Natural killer cell (primary cell): ENCODE data around the gene PKMYT1. TPM values are rescaled to one million over a fixed set of nuclear protein-coding genes. Genes with fewer than 3 reads are reported as not detected.

Source experiments
- ATAC-seq, 3 donors: fragments of 150-1000 bp in 2 of 3; fragments of 200-7000 bp in 1 of 3; cut with Tn5 transposase; 1 replicate in 1 of 3; 2 replicates in 2 of 3; pipeline ENCODE4 v1.10.0; 2021; ENCODE audit warnings: mild to moderate bottlenecking in 2 of 3, moderate library complexity in 2 of 3
- DNase-seq, 2 donors: peaks; one replicate each; pipeline versions ENCODE4 v3.0.0 to v3.0.0-alpha.2; 2013 to 2021; ENCODE audit warnings: mixed read lengths in 1 of 2
- H3K27ac ChIP-seq: one replicate; pipeline ENCODE4 v1.5.1; 2013; ENCODE audit warnings: mild to moderate bottlenecking, low read length
- H3K27me3 ChIP-seq: one replicate; pipeline ENCODE4 v1.6.1; 2013; ENCODE audit warnings: low read length; ENCODE audit not compliant: control insufficient read depth, insufficient read depth
- H3K36me3 ChIP-seq: one replicate; pipeline ENCODE4 v1.6.1; 2013; ENCODE audit warnings: low read length; ENCODE audit not compliant: control insufficient read depth, insufficient read depth
- H3K4me1 ChIP-seq: one replicate; pipeline ENCODE4 v1.6.1; 2013; ENCODE audit warnings: low read length; ENCODE audit not compliant: control insufficient read depth, insufficient read depth
- H3K4me3 ChIP-seq: one replicate; pipeline ENCODE4 v1.5.1; 2013; ENCODE audit warnings: low read length
- H3K9me3 ChIP-seq: one replicate; pipeline ENCODE4 v1.6.1; 2013; ENCODE audit warnings: low read length; ENCODE audit not compliant: control insufficient read depth, insufficient read depth
- H3K27ac Mint-ChIP-seq, 2 donors: one replicate each; pipeline ENCODE4 v1.8.0; 2022; ENCODE audit warnings: mild to moderate bottlenecking in 2 of 2, mixed read lengths in 2 of 2, moderate library complexity in 1 of 2
- H3K27me3 Mint-ChIP-seq, 2 donors: one replicate each; pipeline ENCODE4 v1.8.0; 2022; ENCODE audit warnings: low read depth in 2 of 2, mixed read lengths in 2 of 2
- H3K36me3 Mint-ChIP-seq: one replicate; pipeline ENCODE4 v1.8.0; 2022; ENCODE audit warnings: mixed read lengths
- H3K4me1 Mint-ChIP-seq, 2 donors: one replicate each; pipeline ENCODE4 v1.8.0; 2022; ENCODE audit warnings: mixed read lengths in 2 of 2
- H3K4me3 Mint-ChIP-seq: one replicate; pipeline ENCODE4 v1.8.0; 2022; ENCODE audit warnings: mild to moderate bottlenecking, moderate library complexity, mixed read lengths
- H3K9me3 Mint-ChIP-seq, 2 donors: one replicate each; pipeline ENCODE4 v1.8.0; 2022; ENCODE audit warnings: mixed read lengths in 2 of 2
- WGBS: methylation state at CpG from one replicate; pipeline ENCODE4 v1.1.7; 2013; ENCODE audit warnings: missing lambda C conversion rate; ENCODE audit not compliant: insufficient coverage; 5-methylcytosine and 5-hydroxymethylcytosine counted together
- intact Hi-C: fragments of 100-400 bp; cut with micrococcal nuclease; formaldehyde crosslinking; loops from one replicate; pipeline ENCODE4 v1.14.2; 2022
- total RNA-seq, 4 donors: library from RNA; stranded (reverse); fragments of 120-200 nt in 1 of 4; gene quantifications; one replicate each; pipeline versions ENCODE4 v1.2.3 to v1.2.4, GENCODE V29; 2013 to 2022
- TF ChIP-seq, protein P1 (sequence below): fragments of 200-600 bp; IDR thresholded peaks from one replicate; pipeline ENCODE4 v1.8.0; 2022; ENCODE audit warnings: antibody characterized with exemption

Gene PKMYT1
- total RNA-seq, 3 donors from 2014 or later (not counting 1 experiment from before 2014, with no cell fraction given), result 2.6 to 5.9 (median 3.5) TPM

DNA sequence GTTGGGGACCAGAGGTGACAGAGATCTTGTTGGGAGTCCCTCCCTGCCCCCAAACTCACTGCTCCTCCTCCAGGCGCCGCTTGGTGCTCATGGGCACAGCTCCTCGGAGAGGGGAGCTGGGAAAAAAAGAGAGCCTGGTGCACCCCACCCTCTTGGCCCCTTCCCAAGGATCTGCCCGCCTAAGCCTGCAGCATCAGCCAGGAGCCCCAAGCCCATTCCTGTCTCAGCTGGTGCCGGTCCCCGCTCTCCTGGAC lies 43.1 kb upstream of the PKMYT1 start:
- intact Hi-C loops, result no loop called here
- peak overlapping the region; percentile 78 for H3K4me3 ChIP-seq
- no peaks in the 10 kb centered on the region for H3K27me3 ChIP-seq
- Mint-ChIP-seq H3K27me3 (peaks cover 0 to 2% of the 10 kb centered on the region in 2 donors), H3K4me3 (peak overlapping the region; percentile 94), H3K9me3 (no peaks in the 10 kb centered on the region), H3K36me3 (no peaks in the 10 kb centered on the region), H3K27ac (peak overlapping the region; percentile 91 to 92), H3K4me1 (peaks cover 35 to 54% of the 10 kb centered on the region in 2 donors)
- H3K36me3 ChIP-seq, result peaks cover 15% of the 10 kb centered on the region
- WGBS, result 46% methylated on average over 6 of the region's 6 CpGs
- H3K9me3 ChIP-seq, result no peaks in the 10 kb centered on the region
- DNase-seq (peak in 1 of 2 donors; percentile 58), ATAC-seq (no peak)
- peaks cover 67% of the 10 kb centered on the region for H3K4me1 ChIP-seq
- H3K27ac ChIP-seq, result no peak overlapping the region
- TF ChIP-seq, protein P1, sequence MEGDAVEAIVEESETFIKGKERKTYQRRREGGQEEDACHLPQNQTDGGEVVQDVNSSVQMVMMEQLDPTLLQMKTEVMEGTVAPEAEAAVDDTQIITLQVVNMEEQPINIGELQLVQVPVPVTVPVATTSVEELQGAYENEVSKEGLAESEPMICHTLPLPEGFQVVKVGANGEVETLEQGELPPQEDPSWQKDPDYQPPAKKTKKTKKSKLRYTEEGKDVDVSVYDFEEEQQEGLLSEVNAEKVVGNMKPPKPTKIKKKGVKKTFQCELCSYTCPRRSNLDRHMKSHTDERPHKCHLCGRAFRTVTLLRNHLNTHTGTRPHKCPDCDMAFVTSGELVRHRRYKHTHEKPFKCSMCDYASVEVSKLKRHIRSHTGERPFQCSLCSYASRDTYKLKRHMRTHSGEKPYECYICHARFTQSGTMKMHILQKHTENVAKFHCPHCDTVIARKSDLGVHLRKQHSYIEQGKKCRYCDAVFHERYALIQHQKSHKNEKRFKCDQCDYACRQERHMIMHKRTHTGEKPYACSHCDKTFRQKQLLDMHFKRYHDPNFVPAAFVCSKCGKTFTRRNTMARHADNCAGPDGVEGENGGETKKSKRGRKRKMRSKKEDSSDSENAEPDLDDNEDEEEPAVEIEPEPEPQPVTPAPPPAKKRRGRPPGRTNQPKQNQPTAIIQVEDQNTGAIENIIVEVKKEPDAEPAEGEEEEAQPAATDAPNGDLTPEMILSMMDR, result no peak

DNA sequence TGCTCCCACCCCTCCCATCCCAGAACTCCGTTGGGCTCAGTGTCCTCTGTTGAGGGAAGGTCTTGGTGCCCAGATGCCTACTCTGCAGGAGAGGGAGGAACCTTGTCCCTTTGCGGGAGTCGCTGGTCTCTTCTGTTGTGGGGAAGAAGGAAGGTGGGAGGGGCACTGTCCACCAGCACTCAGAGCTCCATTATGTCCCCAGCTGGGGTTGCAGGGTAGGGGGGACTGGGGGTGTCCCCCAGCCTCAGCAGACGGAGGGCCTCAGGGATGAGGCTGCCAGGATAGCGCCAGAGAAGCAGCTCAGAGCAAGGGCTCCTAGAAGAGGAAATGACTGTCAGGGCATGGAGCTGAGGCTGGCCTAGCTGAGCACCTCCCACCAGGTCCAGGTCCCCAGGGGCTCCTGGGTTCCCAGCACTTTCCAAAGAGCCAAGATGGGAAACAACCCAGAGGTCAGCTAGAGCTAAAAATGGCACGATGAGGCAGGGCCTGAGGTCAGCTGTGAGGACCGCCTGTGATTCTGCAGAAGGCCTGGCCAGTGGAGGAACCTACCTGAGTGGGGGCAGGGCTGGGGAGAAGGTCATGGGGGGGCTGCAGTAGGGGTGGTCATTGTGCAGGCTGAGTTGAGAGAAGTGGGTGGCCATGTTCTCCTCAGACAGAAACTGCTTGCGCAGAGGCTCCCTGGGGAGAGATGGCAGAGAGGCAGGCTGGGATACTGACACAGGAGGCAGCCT lies 42.6 kb upstream of the PKMYT1 start:
- 74% methylated on average over 7 of the region's 8 CpGs for WGBS
- H3K4me1 ChIP-seq, result peaks cover 68% of the 10 kb centered on the region
- no peaks in the 10 kb centered on the region for H3K9me3 ChIP-seq
- Mint-ChIP-seq H3K4me1 (peaks cover 35 to 54% of the 10 kb centered on the region in 2 donors), H3K4me3 (peak overlapping the region; percentile 94), H3K27me3 (no peaks in the 10 kb centered on the region), H3K27ac (peak overlapping the region; percentile 91 to 92), H3K9me3 (no peaks in the 10 kb centered on the region), H3K36me3 (no peaks in the 10 kb centered on the region)
- intact Hi-C loops, result no loop called here
- H3K27ac ChIP-seq, result peak overlapping the region; percentile 3
- peak in 1 of 2 donors; percentile 41 for DNase-seq
- peaks cover 3% of the 10 kb centered on the region for H3K27me3 ChIP-seq
- H3K4me3 ChIP-seq, result no peak overlapping the region
- TF ChIP-seq, protein P1, result no peak
- ATAC-seq, result no peak
- peaks cover 15% of the 10 kb centered on the region for H3K36me3 ChIP-seq

DNA sequence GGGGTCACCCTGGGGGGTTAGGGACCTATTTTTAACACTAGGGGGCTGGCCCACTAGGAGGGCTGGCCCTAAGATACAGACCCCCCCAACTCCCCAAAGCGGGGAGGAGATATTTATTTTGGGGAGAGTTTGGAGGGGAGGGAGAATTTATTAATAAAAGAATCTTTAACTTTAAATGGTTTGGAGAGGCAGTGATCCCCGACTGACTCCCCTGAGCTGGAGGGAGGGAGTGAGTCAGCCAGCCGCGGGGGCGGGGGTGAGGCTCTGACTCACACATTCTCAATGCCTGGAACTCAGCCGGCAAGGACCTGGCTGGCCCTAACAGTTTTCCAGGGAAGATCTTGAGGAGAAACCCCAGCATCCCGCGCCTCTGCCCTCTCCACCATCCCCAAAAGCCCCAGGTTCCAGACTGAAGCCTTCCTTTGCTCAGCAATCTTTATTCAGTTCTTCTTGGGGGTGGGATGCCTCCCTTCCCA lies 42.0 kb upstream of the PKMYT1 start:
- no peaks in the 10 kb centered on the region for H3K36me3 Mint-ChIP-seq
- peak; percentile 18 to 36 (median 34) for ATAC-seq
- Histone ChIP-seq H3K9me3 (no peaks in the 10 kb centered on the region), H3K36me3 (peaks cover 13% of the 10 kb centered on the region), H3K4me1 (peaks cover 66% of the 10 kb centered on the region), H3K4me3 (no peak overlapping the region), H3K27ac (peak overlapping the region; percentile 3), H3K27me3 (peaks cover 6% of the 10 kb centered on the region)
- peaks cover 35 to 54% of the 10 kb centered on the region in 2 donors for H3K4me1 Mint-ChIP-seq
- DNase-seq, result peak; percentile 78 to 81
- 35% methylated on average over 7 of the region's 8 CpGs for WGBS
- intact Hi-C loops, result no loop called here
- TF ChIP-seq, protein P1, result no peak
- H3K9me3 Mint-ChIP-seq, result no peaks in the 10 kb centered on the region
- H3K27ac Mint-ChIP-seq, result peak overlapping the region; percentile 91 to 92
- peak overlapping the region; percentile 94 for H3K4me3 Mint-ChIP-seq
- no peaks in the 10 kb centered on the region for H3K27me3 Mint-ChIP-seq
